HG02759 (cell line): ENCODE data around the gene RAB5A.
"Not testable (repeated sequence)": the region's sequence is repeated elsewhere in the genome, so short reads cannot be mapped to it uniquely, and the experiment has no call there.

Experiments used
- ATAC-seq: cut with Tn5 transposase; IDR thresholded peaks from one replicate; pipeline ENCODE4 v1.9.1; 2021; ENCODE audit warnings: mild to moderate bottlenecking, moderate library complexity; ENCODE audit not compliant: unreplicated experiment

RAB5A gene

GRCh38 chr3:19946832-19947548 is at the start of gene RAB5A:
TSS of gene RAB5A (plus strand) at chr3:19947097. CDS start at chr3:19950899, 3,802 bp downstream.
- ATAC-seq = peak; percentile 95

GRCh38 chr3:19898721-19899120 is 48.2 kb upstream of the RAB5A start:
- no peak for ATAC-seq

- no peak for ATAC-seq
Measured at GRCh38 chr3:19899264-19899663, 47.6 kb upstream of the RAB5A start.

- ATAC-seq = not testable (repeated sequence)
Measured at GRCh38 chr3:19899833-19900232, 47.1 kb upstream of the RAB5A start.

- ATAC-seq = no peak
Measured at GRCh38 chr3:19901337-19901736, 45.6 kb upstream of the RAB5A start.

GRCh38 chr3:19901918-19902317 is 45.0 kb upstream of the RAB5A start:
- no peak for ATAC-seq

- no peak for ATAC-seq
Measured at GRCh38 chr3:19903649-19904048, 43.2 kb upstream of the RAB5A start.

- ATAC-seq = no peak
Measured at GRCh38 chr3:19907523-19907922, 39.4 kb upstream of the RAB5A start.

GRCh38 chr3:19911452-19911851 is 35.4 kb upstream of the RAB5A start:
- ATAC-seq = no peak

GRCh38 chr3:19917167-19917566 is 29.7 kb upstream of the RAB5A start:
- ATAC-seq = no peak

GRCh38 chr3:19920401-19921080 is 26.4 kb upstream of the RAB5A start:
- ATAC-seq = no peak

GRCh38 chr3:19931180-19931692 is 15.7 kb upstream of the RAB5A start:
- peak; percentile 87 for ATAC-seq

GRCh38 chr3:19931767-19932188 is 15.1 kb upstream of the RAB5A start:
- peak; percentile 56 for ATAC-seq

- no peak for ATAC-seq
Measured at GRCh38 chr3:19932422-19932821, 14.5 kb upstream of the RAB5A start.

GRCh38 chr3:19934098-19934566 is 12.8 kb upstream of the RAB5A start, which contains the start of gene EFHB:
TSS of gene EFHB (minus strand) at chr3:19934217. CDS start at chr3:19934018, 199 bp downstream.
- no peak for ATAC-seq

- no peak for ATAC-seq
Measured at GRCh38 chr3:19937459-19938294, 9.2 kb upstream of the RAB5A start.

- no peak for ATAC-seq
Measured at GRCh38 chr3:19938295-19938627, 8.6 kb upstream of the RAB5A start.

GRCh38 chr3:19940643-19941042 is 6.3 kb upstream of the RAB5A start:
- ATAC-seq = no peak

- ATAC-seq = no peak
Measured at GRCh38 chr3:19945534-19945933, 1.4 kb upstream of the RAB5A start.

- peak; percentile 10 for ATAC-seq
Measured at GRCh38 chr3:19945969-19946831, 697 bp upstream of the RAB5A start.
